Prostate gland (tissue), 2 donors: Measurements from ENCODE around the gene ARHGEF19. TPM values are rescaled to one million over a fixed set of nuclear protein-coding genes. Genes with fewer than 3 reads are reported as not detected.
"Not testable (repeated sequence)": the region's sequence is repeated elsewhere in the genome, so short reads cannot be mapped to it uniquely, and the experiment has no call there.

Source experiments
- DNase-seq: peaks from one replicate; pipeline ENCODE4 v3.0.0-alpha.2; 2019; ENCODE audit warnings: low spot score
- H3K27ac ChIP-seq, 2 donors: fragments of 200-600 bp; sonication (generic); 2 replicates each; pipeline ENCODE4 v1.5.1; 2017 to 2019
- H3K27me3 ChIP-seq: fragments of 200-600 bp; sonication (generic); replicated peaks from 2 replicates; pipeline ENCODE4 v1.5.1; 2019; ENCODE audit not compliant: insufficient read depth
- H3K36me3 ChIP-seq, 2 donors: fragments of 200-600 bp; sonication (generic); 1 replicate in 1 of 2; 2 replicates in 1 of 2; pipeline versions ENCODE4 v1.5.1 to v1.8.1; 2017 to 2019
- H3K4me1 ChIP-seq: fragments of 200-600 bp; sonication (generic); replicated peaks from 2 replicates; pipeline ENCODE4 v1.5.1; 2019
- H3K4me3 ChIP-seq, 2 donors: fragments of 200-600 bp; sonication (generic); 2 replicates each; pipeline ENCODE4 v1.5.1; 2017 to 2019
- H3K9me3 ChIP-seq: fragments of 200-600 bp; sonication (generic); 2 replicates; pipeline ENCODE4 v1.5.1; 2017
- CTCF ChIP-seq, 4 experiments: fragments of 200-600 bp in 2 of 4; fragments of 450-650 bp in 2 of 4; sonication (generic) in 2 of 4; IDR thresholded peaks; 1 replicate in 3 of 4; 2 replicates in 1 of 4; pipeline ENCODE4 v1.5.1; 2016 to 2019; ENCODE audit warnings: antibody characterized with exemption in 4 of 4, mild to moderate bottlenecking in 2 of 4, moderate library complexity in 2 of 4
- POLR2A ChIP-seq: fragments of 450-650 bp; IDR thresholded peaks from one replicate; pipeline ENCODE4 v1.6.1; 2016; ENCODE audit warnings: antibody characterized with exemption, mild to moderate bottlenecking
- POLR2AphosphoS5 ChIP-seq: sonication (generic); formaldehyde crosslinking; IDR thresholded peaks from one replicate; pipeline ENCODE4 v1.6.1; 2017; ENCODE audit warnings: antibody characterized with exemption
- WGBS: methylation state at CpG from one replicate; pipeline ENCODE4 v1.1.5; 2018; 5-methylcytosine and 5-hydroxymethylcytosine counted together
- intact Hi-C: fragments of 100-400 bp; cut with DNase I; formaldehyde crosslinking; loops from one replicate; pipeline ENCODE4 v1.14.2; 2022
- total RNA-seq, 2 donors: library from RNA; depleted of rRNA; stranded (reverse); fragments of >200 nt; gene quantifications; one replicate each; pipeline ENCODE4 v1.1.0, GENCODE V29; 2016

ARHGEF19 gene
- total RNA-seq, 2 donors from 2014 or later: 13.1 to 18.8 TPM

GRCh38 chr1:16217061-16217785 lies 4.8 kb upstream of the ARHGEF19 start:
- DNase-seq: peak; percentile 99
- H3K27ac ChIP-seq: peak overlapping the region; percentile 36 to 42
- no peaks in the 10 kb centered on the region for H3K9me3 ChIP-seq
- H3K27me3 ChIP-seq: no peaks in the 10 kb centered on the region
- no peak for TF ChIP-seq CTCF (IDR thresholded peaks at IDR 0.05)
- TF ChIP-seq POLR2A: peak; percentile 83
- TF ChIP-seq POLR2AphosphoS5: peak; percentile 79
- intact Hi-C loops: no loop called here
- WGBS: 1% methylated on average over 44 of the region's 46 CpGs
- no peaks in the 10 kb centered on the region for H3K4me1 ChIP-seq
- H3K36me3 ChIP-seq: no peaks in the 10 kb centered on the region
- H3K4me3 ChIP-seq: peak overlapping the region; percentile 21 to 32

GRCh38 chr1:16215882-16216753 lies 3.7 kb upstream of the ARHGEF19 start:
- Histone ChIP-seq H3K36me3 (no peaks in the 10 kb centered on the region), H3K27ac (peak overlapping the region in 1 of 2 donors; percentile 42), H3K27me3 (no peaks in the 10 kb centered on the region), H3K4me3 (peak overlapping the region; percentile 21 to 32), H3K9me3 (no peaks in the 10 kb centered on the region), H3K4me1 (no peaks in the 10 kb centered on the region)
- WGBS: 12% methylated on average over 33 of the region's 33 CpGs
- TF ChIP-seq CTCF (IDR thresholded peaks at IDR 0.05) (no peak), POLR2AphosphoS5 (no peak), POLR2A (peak; percentile 70)
- peak; percentile 71 for DNase-seq
- intact Hi-C loops: no loop called here

- WGBS: 98% methylated on average over 14 of the region's 14 CpGs
- H3K4me1 ChIP-seq, intact Hi-C loops, H3K27me3 ChIP-seq, H3K4me3 ChIP-seq, H3K27ac ChIP-seq, H3K9me3 ChIP-seq, H3K36me3 ChIP-seq, DNase-seq: not testable (repeated sequence)
Measured at GRCh38 chr1:16215240-16215639, 2.8 kb upstream of the ARHGEF19 start.

- H3K4me1 ChIP-seq, H3K4me3 ChIP-seq, H3K36me3 ChIP-seq, intact Hi-C loops, H3K27me3 ChIP-seq, DNase-seq, H3K27ac ChIP-seq, H3K9me3 ChIP-seq: not testable (repeated sequence)
- 97% methylated on average over 3 of the region's 3 CpGs for WGBS
Measured at GRCh38 chr1:16213544-16213943, 1.1 kb upstream of the ARHGEF19 start.

GRCh38 chr1:16213013-16213412 lies 561 bp upstream of the ARHGEF19 start:
- Histone ChIP-seq H3K4me3 (no peak overlapping the region), H3K27ac (no peak overlapping the region), H3K27me3 (no peaks in the 10 kb centered on the region), H3K4me1 (no peaks in the 10 kb centered on the region), H3K36me3 (no peaks in the 10 kb centered on the region), H3K9me3 (no peaks in the 10 kb centered on the region)
- intact Hi-C loops: no loop called here
- no peak for DNase-seq
- TF ChIP-seq POLR2A: no peak
- no peak for TF ChIP-seq CTCF (IDR thresholded peaks at IDR 0.05)
- no peak for TF ChIP-seq POLR2AphosphoS5
- WGBS: 70% methylated on average over 3 of the region's 3 CpGs
